HG02588 (cell line): Measurements from ENCODE around the gene C2.

ENCODE experiments used
- ATAC-seq: cut with Tn5 transposase; IDR thresholded peaks from one replicate; pipeline ENCODE4 v1.9.1; 2021; ENCODE audit warnings: mild to moderate bottlenecking, moderate library complexity; ENCODE audit not compliant: unreplicated experiment

C2 gene

DNA sequence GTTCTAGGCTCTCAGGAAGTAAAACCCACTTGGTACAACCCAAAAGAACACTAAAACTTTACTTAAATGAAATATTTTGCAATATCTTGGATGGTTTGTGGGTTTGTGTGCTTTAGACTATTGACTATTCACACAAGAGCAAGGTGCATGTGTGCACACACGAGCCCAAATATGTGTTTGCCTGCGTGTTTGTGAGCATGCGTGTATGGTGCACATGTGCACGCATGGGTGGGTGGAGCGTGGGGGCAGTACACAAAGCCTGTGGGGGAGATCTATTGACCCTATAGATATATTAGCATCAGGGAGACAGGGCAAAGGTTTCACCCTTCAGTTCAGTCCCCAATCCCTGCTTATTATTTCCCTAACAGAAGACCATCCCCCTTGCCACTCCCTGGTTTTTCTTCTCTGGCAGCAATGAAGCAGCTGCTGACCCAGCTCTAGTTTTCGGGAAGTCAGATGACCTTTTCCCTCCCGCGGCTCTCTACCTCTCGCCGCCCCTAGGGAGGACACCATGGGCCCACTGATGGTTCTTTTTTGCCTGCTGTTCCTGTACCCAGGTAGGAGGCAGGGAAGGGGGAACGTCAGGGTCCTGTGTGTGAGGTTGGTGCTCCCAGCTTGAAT is at the start of gene C2:
Gene C2, plus strand, starts transcription at position 476 of the 621 bp plus-strand sequence. Its CDS starts 36 bp downstream, at position 512.
- no peak for ATAC-seq

DNA sequence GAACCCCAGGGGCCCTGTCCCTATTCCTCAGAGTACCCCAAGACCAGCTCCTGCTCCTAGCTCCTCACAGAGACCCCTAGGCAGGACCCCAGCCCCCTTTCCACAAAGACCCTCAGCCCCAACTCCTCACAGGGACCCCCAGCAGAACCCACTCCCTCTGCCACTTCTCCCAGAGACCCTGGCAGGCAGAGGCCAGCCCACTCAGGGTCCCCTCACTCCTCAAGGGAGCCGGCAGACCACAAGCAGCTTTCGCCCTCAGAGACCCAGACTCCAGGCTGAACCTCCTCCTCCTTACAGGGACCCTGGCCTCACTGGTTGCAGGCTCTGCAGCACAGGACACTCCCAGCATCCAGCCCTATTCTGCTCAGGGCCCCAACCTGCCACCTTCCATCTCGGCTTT is 49.3 kb upstream of the C2 start:
- ATAC-seq = no peak

DNA sequence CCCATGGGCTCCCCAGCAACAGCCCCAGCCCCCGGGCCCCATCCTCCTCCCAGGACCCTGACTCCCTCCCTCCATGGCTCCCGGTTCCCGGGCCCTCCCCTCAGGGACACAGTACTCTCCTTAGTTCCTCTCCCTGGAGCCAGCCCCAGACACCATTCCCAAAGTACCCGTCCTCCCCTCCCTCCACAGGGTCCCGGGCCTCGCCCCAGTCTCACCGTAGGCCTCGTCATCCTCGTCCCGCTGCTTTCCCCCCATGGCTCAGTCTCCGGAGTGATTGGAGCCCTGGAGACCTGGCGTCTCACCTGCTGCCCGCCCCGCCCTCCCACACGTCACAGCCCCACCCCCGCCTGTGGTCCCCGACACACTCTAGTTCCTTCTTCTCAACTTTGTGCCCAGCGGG is 48.8 kb upstream of the C2 start, which contains the start of gene SLC44A4:
Gene SLC44A4, minus strand, starts transcription at position 272 of the 400 bp plus-strand sequence. Its CDS starts 17 bp downstream, at position 255.
- ATAC-seq = no peak

DNA sequence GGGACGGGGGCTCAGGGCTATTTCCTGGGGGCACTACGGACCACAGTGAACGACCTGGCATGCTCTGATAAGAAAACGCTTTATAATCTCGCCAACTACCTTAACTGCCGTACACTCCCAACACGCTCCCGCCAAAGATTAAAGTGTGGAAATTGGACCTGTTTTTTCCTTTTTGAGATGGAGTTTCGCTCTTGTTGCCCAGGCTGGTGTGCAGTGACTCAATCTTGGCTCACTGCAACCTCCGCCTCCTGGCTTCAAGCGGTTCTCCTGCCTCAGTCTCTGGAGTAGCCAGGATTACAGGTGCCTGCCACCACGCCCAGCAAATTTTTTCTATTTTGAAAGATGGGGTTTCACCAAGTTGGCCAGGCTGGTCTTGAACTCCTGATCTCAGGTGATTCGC is 48.4 kb upstream of the C2 start:
- no peak for ATAC-seq

DNA sequence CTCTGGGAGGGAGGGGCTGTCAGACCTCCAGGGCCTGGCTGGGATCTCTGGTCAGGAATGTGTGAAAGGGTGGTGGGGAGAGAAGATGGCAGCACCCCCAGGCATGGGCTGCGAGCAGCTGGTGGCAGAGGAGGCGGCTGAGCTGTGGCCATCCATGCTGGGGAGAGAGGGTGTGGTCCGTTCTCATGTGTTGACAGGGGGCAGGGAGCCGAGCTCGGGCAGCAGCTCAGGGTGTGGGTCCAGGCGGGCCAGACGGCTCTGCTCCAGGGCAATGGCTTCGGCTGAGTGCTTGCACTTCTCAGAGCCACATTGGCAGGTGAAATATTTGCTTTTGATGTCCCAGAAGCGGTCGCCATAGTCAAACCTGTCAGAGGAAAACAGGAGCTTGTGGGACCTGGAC is 47.6 kb upstream of the C2 start:
- ATAC-seq = no peak

DNA sequence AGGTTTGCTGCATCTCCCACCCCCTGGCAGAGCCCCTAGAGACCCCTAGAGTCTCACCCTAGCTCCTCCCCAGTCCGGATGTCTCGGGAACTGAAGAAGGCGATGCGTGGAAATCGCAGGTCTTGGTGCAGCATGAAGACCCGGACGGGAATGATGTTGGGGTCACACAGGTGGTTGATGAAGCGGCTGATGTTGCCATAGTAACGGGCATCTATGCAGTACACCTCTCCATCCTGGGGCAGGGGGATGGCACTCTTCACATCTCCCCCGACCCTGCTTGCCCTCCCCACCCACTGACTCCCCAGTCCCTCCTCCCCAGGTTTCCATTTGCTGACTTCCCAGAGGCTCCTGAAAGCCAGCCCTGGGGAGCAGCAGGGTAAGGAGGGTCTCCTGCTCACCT is 46.9 kb upstream of the C2 start:
- no peak for ATAC-seq

DNA sequence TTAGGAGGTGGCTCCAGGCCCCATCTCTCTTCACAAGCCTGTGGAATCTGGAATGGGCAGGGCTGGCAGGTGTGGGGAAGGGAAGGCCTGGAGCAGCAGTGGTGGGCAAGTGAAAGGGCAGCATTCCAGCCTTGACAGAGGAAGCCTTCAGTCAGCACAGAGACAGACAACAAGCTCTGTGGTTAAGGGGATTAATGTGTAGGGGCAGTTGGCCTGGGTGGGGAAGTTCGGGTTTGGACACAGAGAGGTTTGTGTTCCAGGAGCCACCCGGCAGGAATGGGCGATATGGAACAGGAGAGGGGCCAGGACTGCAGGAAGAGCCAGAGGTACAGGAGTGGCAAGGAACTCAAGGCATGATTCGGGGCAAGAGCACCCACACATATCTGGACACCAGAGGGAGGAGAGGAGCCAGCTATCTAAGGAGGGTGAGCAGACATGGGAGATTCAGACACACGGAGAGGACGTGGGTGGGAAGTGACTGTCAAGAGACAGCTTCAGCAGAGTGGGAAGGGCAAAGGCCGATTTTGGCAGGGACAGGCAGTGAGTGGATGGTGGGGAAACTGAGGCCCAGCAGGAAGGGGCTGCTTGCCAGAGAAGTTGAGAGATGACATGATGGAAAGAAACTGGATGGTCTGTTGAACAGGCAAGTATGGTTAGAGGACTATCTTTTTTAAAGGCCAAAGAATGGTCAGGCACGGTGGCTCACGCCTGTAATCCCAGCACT is 46.2 kb upstream of the C2 start:
- ATAC-seq = no peak

DNA sequence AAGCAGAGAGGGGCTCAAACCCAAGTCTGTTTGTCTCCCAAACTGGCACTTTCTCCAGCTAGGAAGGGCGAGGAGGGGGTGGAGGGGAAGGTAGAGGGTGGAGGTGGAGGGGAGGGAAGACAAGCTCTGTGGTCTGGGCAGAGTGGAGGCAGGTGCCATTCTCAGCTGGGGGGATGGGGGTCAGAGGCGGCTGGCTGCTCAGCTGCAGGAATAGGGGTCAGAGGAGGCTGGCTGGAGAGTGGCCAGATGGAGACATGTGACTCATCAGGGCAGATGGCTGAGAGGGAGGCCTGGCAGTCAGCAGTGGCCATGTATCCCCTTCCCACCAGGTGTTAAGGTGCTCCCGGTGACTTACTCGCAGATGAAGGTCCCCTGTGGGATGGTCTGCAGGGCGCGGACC is 45.2 kb upstream of the C2 start:
- ATAC-seq = no peak

DNA sequence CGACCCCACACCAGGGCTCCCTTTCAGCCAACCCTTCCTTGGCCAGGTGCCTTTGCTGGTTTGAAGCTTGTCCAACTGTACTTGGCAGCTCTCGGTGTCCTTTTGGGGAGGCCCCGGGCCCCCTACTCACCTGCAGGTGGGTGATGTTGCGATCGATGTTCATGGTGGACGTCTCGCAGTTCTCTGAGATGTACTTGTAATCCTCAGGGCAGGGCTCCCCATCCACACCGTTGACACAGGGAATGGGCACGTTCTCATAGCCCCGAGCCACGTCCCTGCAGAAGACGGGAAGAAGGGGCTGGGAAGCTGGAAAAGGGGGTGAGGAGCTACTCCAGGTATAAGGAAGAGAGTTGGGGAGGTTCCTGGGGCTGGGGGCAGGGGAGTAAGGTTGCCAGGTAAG is 43.8 kb upstream of the C2 start:
- no peak for ATAC-seq

DNA sequence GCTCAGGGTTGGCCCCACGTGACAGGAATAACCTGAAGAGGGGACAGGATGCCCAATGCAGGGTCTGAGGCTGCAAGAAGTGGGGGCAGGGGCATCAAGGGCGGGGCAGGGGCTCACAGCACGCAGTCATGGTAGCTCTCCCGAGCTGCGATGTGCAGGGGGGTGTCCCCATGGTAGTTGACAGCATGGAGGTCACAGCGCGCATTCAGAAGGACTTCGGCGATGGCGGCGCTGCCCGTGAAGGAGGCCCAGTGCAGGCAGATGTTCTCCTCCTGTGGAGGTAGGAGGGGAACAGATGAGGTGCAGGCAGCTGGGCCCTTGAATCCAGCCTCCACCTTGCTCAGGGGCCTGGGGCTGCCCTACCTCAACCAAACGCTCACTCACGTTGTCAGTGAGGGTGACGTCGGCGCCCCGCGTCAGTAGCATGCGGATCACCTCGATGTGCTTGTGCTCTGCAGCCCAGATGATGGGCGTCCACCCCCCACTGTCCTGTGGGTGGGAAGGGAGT is 42.9 kb upstream of the C2 start:
- ATAC-seq = no peak

DNA sequence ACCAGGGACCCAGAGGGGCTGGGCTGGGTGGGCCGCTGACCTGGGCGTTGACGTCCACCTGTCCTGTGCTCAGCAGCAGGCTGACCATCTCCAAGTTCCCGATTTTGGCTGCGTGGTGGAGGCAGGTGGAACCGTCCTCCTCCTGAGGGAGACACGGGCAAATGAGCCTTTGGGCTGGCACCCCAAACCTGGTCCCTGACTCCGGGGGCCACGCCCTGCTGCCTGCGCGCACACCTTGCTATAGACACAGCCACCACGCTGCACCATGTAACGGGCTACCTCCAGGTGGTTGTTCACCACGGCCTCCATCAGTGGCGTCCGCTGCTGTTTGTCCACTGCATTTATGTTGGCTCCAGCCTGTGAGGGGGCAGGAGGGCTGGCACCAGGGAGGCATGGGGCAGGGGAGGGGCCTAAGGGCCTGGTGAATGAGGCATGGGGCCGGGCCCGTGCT is 41.0 kb upstream of the C2 start:
- ATAC-seq = no peak

DNA sequence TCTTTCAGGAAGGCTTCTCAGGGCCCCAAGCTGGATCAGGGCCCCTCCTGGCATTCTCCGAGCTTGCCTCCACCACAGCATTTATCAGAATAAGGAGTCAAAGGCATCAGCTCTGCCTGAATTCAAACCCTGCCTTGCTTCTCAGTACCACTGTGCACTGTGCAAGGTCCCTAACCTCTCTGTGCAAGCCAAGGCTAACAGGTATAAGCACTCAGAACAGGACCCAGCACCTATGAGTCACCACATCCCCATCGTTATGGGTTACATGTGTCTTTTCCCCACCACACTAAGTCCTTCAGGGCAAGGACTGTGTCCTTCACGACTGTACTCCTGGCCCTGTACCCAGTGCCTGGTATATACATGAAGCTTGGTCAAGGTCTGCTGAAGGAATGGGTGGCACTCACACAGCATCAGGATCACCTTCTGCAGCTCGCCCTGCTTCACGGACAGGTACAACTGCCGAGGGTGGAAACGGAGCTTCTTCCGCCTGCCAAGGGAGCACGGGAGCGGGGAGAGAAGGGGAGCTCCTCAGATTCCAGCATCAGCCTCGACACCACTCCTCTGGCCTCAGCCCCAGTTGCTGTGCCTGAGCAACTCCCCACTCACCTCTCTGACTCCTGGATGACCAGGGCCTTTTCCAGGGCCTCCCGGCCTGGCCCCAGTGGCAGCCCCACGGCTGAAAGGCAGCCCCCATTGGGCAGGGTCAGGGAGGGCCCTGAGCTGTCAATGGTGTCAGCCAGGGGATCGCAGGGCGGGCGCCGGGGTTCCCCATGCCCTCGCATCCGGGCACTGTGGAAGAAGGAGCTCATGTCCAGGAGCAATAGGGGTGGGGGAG is 40.1 kb upstream of the C2 start:
- ATAC-seq = no peak

DNA sequence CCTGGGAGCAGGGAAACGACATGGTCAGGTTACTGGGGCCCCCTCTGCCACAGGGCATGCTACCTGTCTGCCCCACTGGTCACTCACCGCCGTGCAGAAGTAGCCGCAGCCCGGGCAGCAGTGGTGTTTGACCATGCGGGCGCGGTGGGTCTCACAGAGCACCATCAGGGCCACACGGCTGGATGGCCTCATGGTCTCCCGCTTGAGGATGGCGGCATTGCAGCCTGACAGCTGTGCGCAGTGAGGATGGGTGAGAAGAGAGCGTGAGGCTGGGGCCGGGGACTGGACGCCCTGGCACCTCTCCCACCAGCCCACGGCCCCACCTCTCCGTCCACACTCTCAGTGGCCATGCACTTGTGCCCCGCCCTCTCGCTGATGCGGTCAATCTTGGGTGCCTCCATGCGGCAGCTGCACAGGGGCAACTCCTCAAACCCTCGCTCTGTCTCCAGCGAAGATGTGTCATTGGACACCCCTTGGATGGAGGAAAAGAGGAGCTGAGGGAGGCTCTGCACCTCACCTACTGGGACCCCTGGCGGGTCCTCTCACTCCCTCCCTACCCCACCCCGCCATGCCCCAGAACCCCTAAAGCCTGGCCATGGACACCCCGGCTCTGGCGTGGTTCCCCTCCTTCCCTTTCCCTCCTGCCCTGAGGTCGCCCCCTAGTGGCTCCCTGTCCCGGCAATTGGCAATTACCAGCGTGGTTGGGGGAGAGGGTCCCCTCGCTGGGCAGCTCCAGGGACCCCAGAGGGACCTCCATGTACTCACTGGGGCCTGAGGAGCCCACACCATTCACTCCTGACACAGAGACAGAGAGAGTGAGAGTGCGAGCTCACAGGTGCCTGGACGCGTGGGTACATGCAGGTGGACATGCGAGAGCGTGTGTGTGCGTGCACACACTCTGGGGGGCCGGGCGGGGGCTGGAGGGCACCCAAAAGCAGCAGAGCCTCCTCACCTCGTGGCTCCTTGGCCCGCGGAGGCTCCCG is 39.0 kb upstream of the C2 start:
- no peak for ATAC-seq

DNA sequence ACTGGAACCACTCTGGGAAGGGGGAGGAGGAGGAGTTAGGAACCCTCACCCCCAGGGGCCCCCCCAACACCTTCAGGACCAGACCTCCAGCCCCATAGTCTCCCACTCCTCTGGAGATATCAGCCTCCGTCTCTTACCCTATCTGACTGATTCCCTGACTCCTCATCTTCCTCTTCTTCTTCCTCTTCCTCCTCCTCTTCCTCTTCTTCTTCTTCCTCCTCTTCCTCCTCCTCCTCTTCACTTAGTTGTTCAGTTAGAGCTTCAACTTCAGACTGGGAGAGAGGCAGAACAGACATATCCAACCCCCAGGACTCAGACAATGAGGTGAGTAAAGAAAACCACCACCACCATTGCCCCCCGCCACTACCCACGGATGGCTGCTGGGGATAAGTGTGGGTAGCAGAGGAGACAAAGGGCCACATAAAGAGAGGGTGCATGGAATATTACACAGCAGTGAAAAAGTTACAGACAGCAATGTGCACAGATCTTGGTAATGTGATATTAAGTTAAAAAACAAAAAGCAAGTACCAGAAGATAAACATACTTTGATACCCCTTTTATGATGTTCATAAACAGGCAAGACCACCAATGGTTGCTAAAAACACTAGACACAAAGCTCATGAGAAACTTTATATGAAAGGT is 38.1 kb upstream of the C2 start:
- ATAC-seq = no peak

DNA sequence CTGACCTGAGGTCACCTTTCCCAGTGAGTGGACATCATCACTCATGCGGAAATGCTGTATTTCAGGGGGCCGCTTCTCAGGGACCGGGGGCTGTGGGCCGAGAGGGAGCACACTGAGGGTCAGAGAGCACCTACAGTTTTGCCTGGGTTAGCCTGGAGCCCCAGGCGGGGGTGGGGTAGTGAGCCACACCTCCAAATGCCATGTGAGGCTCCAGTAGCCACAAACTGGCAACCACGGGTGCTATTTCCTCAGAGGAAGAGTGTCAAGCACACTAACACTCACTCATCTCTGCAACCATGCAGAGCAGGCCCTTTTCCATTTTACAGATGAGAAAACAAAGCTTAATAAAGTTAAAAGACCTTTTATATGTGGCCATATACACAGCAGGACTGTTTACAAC is 34.7 kb upstream of the C2 start:
- no peak for ATAC-seq

DNA sequence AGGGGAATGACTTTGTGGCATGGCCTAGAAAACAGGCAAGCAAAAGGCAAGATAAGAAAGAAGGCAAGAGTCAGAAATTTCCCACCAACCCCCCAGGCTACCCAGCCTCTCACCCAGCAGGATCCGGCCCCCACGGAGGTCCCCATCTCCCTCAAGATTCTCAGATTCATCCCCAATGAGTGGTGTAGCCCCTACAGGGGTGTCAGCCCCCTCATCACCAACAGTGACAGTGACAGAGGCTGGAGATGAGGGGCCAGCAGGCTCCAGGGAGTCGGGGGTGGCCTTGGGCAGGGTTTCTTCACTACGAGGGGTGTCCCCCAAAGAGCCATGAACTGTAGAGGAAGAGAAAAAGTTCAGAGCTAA is 31.0 kb upstream of the C2 start:
- ATAC-seq = no peak

DNA sequence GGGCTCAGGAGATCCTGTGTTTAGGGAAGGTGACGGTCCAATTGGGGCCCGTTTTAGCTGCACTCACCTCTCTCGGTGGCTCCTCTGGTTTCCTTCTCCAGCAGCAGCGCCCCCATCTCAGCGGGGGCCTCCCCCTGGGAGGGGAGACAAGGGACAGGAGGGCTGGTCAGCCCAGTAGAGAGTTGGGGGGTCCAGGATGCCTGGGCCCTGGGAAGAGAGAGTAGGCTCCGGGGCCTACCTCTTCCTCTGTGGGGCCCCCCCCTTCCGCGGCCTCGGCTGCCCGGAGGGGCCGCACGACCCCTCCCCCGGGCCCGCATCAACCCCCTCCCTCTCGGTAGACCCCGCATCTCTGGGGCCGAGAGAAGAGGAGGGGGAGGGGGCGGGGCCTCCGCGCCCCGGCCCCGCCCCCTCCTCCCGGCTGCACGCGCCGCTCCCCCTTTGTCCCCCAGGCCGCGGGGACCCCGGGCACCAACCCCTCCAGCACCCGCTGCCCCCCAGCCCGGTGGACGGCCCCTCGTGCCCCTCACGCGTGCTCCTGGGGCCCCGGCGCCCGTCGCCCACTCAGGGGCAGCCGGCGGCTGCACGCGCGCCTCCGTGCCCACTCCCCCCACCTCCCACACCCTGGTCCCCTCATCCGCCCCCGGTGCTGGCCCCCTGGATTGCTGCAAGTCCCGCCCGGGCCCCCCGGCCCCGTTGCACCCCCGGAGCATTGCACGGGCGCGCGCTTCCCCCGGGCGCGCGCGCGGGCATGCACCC is 30.5 kb upstream of the C2 start:
- ATAC-seq = no peak

DNA sequence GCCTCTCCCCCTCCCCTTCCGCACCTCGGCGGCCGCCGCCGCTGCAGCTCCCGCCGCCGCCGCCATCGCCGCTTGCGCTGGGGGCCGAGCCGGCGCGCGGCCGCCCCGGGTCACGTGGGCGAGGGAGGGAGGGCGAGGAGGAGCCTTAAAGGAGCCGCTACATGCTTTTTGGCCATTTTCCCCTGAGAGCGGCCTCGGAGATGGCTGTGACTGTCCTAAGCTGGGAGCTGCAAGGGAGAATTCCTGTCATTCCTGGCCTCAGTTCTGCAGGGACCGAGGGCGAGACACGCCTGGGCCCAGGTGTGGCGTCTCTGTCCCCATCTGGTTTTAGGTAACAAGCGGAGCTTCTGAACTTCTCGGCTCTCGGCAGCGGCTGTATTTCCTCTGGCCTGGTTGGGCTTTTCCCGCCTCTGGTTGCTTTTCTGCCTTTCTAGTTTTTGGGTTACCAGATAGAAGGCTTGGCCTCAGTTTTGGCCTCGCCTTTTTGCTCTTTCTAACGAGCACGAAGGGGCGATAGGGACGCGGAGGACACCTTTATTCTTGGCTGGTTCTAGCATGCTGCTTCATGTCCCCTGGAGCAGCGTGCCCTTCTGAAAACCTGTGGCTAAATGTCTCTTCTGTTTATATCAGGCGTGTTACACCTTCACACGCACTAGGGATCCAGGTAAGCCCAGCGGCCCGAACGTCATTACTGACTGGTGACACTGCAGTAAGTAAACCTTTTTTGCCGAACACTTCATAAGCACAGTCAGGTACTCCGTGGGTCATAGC is 29.7 kb upstream of the C2 start, which contains the start of gene EHMT2:
Gene EHMT2, minus strand, starts transcription at position 87 of the 771 bp plus-strand sequence. Its CDS starts 21 bp downstream, at position 66.
- ATAC-seq = peak; percentile 46
